ENCODE measurements around the gene TMEM116. TPM values are rescaled to one million over a fixed set of nuclear protein-coding genes. Genes with fewer than 3 reads are reported as not detected.
A peak's percentile ranks its signal among the peaks of the same experiment; 100 is the strongest.

Gene TMEM116
- total and polyA plus RNA-seq, 10 of the 15 experiments (the other 5 are each of a cell fraction or from before 2014, with no cell fraction given) = 6.0 to 25.7 (median 8.5) TPM

GRCh38 chr12:112013601-112014402, 837 bp upstream of the TMEM116 start (continued):
- no peak for TF ChIP-seq EGR1 (IDR thresholded peaks at IDR 0.05; ENCODE audit: borderline replicate concordance in 1 of 2, low read depth in 2 of 2, low read length in 2 of 2)
- no peak for TF ChIP-seq ZNF217 (IDR thresholded peaks at IDR 0.05)
- no peak for TF ChIP-seq EP300 (IDR thresholded peaks at IDR 0.05; ENCODE audit: borderline replicate concordance in 1 of 2, control insufficient read depth in 1 of 2, low read depth in 2 of 2, low read length in 2 of 2)
- TF ChIP-seq HDAC2 (IDR thresholded peaks at IDR 0.05) = no peak
- TF ChIP-seq PKNOX1 (IDR thresholded peaks at IDR 0.05) = peak; percentile 76
- peak; percentile 35 for TF ChIP-seq NR2F1 (conservative IDR thresholded peaks at IDR 0.05)
- TF ChIP-seq MEF2B (IDR thresholded peaks at IDR 0.05; ENCODE audit: partially characterized antibody, poor library complexity, severe bottlenecking) = no peak
- TF ChIP-seq ZZZ3 (IDR thresholded peaks at IDR 0.05; ENCODE audit: control insufficient read depth, insufficient read length, low read depth) = no peak
- no peak for TF ChIP-seq ATF7 (IDR thresholded peaks at IDR 0.05; ENCODE audit: low read depth)
- no peak for TF ChIP-seq CEBPZ (IDR thresholded peaks at IDR 0.05; ENCODE audit: low read depth, low read length)
- TF ChIP-seq RAD21 (IDR thresholded peaks at IDR 0.05; ENCODE audit: insufficient read depth, low read depth, low read length) = no peak
- TF ChIP-seq BMI1 (IDR thresholded peaks at IDR 0.05; ENCODE audit: borderline replicate concordance) = no peak
- TF ChIP-seq TCF12 (IDR thresholded peaks at IDR 0.05; ENCODE audit: low read depth, low read length) = no peak
- TF ChIP-seq NFYB (IDR thresholded peaks at IDR 0.05; ENCODE audit: insufficient read depth, low read depth, low read length) = no peak
- TF ChIP-seq ASH2L (IDR thresholded peaks at IDR 0.05; ENCODE audit: borderline replicate concordance, low read depth) = no peak
- no peak for TF ChIP-seq CUX1 (IDR thresholded peaks at IDR 0.05; ENCODE audit: insufficient replicate concordance, low read depth, low read length)
- TF ChIP-seq NFXL1 (IDR thresholded peaks at IDR 0.05; ENCODE audit: borderline replicate concordance) = no peak
- no peak; the same call in 1 of the 2 replicates for TF ChIP-seq PML (IDR thresholded peaks at IDR 0.05; ENCODE audit: low read length)

All from GM12878 (cell line).